BLaER1 (cell line): ENCODE data around the gene ALX1.

ENCODE experiments used
- H3K27ac ChIP-seq: shearing (Covaris generic); formaldehyde crosslinking; 2 replicates; pipeline ENCODE4 v1.8.1; 2022
- H3K27me3 ChIP-seq: shearing (Covaris generic); formaldehyde crosslinking; 2 replicates; pipeline ENCODE4 v1.8.1; 2022
- H3K36me3 ChIP-seq: shearing (Covaris generic); formaldehyde crosslinking; 2 replicates; pipeline ENCODE4 v1.8.1; 2022
- H3K4me1 ChIP-seq: shearing (Covaris generic); formaldehyde crosslinking; 2 replicates; pipeline ENCODE4 v1.8.1; 2022
- H3K4me2 ChIP-seq: shearing (Covaris generic); formaldehyde crosslinking; 2 replicates; pipeline ENCODE4 v1.8.1; 2022
- H3K4me3 ChIP-seq: shearing (Covaris generic); formaldehyde crosslinking; 2 replicates; pipeline ENCODE4 v1.8.1; 2022
- H3K9ac ChIP-seq: shearing (Covaris generic); formaldehyde crosslinking; 2 replicates; pipeline ENCODE4 v1.8.1; 2022
- H3K9me3 ChIP-seq: shearing (Covaris generic); formaldehyde crosslinking; 2 replicates; pipeline ENCODE4 v1.8.1; 2022
- H4K20me1 ChIP-seq: shearing (Covaris generic); formaldehyde crosslinking; 2 replicates; pipeline ENCODE4 v1.8.1; 2022
- Cebpa-rat ChIP-seq: shearing (Covaris generic); IDR thresholded peaks from 2 replicates; pipeline ENCODE4 v1.8.1; 2022

Gene ALX1

DNA sequence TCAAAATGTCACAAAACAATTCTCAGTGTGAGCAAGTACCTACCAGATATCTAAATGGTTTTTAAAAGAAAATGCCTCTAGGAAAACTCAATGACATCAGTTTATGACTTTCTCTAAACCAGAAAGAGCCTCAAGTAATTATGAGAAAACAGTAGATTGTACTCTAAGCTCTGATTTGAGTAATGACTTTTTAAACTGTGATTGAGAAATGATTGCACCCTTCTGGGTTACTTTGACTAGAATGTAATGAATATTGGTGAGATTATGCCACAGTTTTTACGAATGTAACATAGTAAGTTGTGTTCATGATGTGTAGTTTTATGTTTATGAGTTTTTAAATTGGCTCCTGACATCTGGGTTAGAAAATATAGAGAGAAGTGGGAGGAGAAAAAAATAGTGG lies 68.8 kb downstream of the ALX1 start:
- H3K9ac ChIP-seq = no peak overlapping the region
- no peaks in the 10 kb centered on the region for H4K20me1 ChIP-seq
- H3K4me3 ChIP-seq = no peak overlapping the region
- no peaks in the 10 kb centered on the region for H3K4me1 ChIP-seq
- no peaks in the 10 kb centered on the region for H3K27me3 ChIP-seq
- TF ChIP-seq Cebpa-rat = no peak
- H3K36me3 ChIP-seq = no peaks in the 10 kb centered on the region
- no peak overlapping the region for H3K4me2 ChIP-seq
- H3K27ac ChIP-seq = no peak overlapping the region
- H3K9me3 ChIP-seq = no peaks in the 10 kb centered on the region

DNA sequence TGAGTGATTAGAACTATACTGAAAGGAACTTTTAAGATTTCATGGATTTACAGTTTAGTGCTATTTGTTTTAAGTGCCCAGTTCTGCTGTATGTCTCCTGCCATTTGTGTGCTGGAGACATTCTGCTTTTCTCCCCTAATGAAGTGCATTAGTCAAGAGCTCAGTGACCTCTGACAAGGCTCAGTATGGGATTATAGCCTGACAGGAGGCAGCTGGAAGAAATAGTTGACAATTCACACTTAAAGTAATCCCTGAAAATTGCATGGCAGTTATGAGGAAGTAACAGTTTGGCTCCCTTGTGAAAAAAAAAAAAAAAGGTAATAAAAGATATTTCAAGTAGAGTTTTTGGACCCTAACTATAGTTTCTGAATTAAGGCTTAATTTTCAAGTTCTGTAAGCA lies 70.3 kb downstream of the ALX1 start:
- Histone ChIP-seq H3K4me3 (no peak overlapping the region), H3K9me3 (no peaks in the 10 kb centered on the region), H3K9ac (no peak overlapping the region), H4K20me1 (no peaks in the 10 kb centered on the region), H3K27ac (no peak overlapping the region), H3K4me1 (no peaks in the 10 kb centered on the region), H3K27me3 (no peaks in the 10 kb centered on the region), H3K36me3 (no peaks in the 10 kb centered on the region), H3K4me2 (no peak overlapping the region)
- no peak for TF ChIP-seq Cebpa-rat
